IPS-NIHi7 (cell line): ENCODE data around the gene SLC51A.
A peak's percentile ranks its signal among the peaks of the same experiment; 100 is the strongest.
"Not testable (repeated sequence)": the region's sequence is repeated elsewhere in the genome, so short reads cannot be mapped to it uniquely, and the experiment has no call there.

Experiments
- DNase-seq: peaks from one replicate; pipeline ENCODE4 v3.0.0; 2012; ENCODE audit warnings: mixed read lengths; ENCODE audit errors: extremely low spot score

The SLC51A gene

GRCh38 chr3:196216089-196216564 lies at the start of gene SLC51A:
Gene SLC51A, plus strand, starts transcription at chr3:196216534. Its CDS starts 179 bp downstream, at chr3:196216713.
- peak; percentile 71 for DNase-seq

GRCh38 chr3:196166741-196167140 lies 49.6 kb upstream of the SLC51A start:
- no peak for DNase-seq

- no peak for DNase-seq
Observed at GRCh38 chr3:196168808-196169391, 47.4 kb upstream of the SLC51A start.

- no peak for DNase-seq
Observed at GRCh38 chr3:196169836-196170240, 46.5 kb upstream of the SLC51A start.

GRCh38 chr3:196170296-196170695 lies 46.0 kb upstream of the SLC51A start:
- DNase-seq, result not testable (repeated sequence)

- DNase-seq, result no peak
Observed at GRCh38 chr3:196174652-196175051, 41.7 kb upstream of the SLC51A start.

GRCh38 chr3:196175116-196175625 lies 41.2 kb upstream of the SLC51A start:
- no peak for DNase-seq

GRCh38 chr3:196175722-196176121 lies 40.6 kb upstream of the SLC51A start:
- no peak for DNase-seq

GRCh38 chr3:196177567-196177966 lies 38.8 kb upstream of the SLC51A start:
- DNase-seq, result no peak

- DNase-seq, result no peak
Observed at GRCh38 chr3:196177967-196178366, 38.4 kb upstream of the SLC51A start.

GRCh38 chr3:196178993-196179379 lies 37.3 kb upstream of the SLC51A start:
- no peak for DNase-seq

- DNase-seq, result peak; percentile 64
Observed at GRCh38 chr3:196179380-196180308, 36.7 kb upstream of the SLC51A start.

GRCh38 chr3:196180346-196180745 lies 36.0 kb upstream of the SLC51A start:
- no peak for DNase-seq

- no peak for DNase-seq
Observed at GRCh38 chr3:196181127-196181546, 35.2 kb upstream of the SLC51A start.

GRCh38 chr3:196184169-196184432 lies 32.2 kb upstream of the SLC51A start:
- DNase-seq, result not testable (repeated sequence)

GRCh38 chr3:196184881-196185280 lies 31.5 kb upstream of the SLC51A start:
- peak; percentile 4 for DNase-seq

GRCh38 chr3:196186651-196187573 lies 29.4 kb upstream of the SLC51A start:
- peak; percentile 62 for DNase-seq

GRCh38 chr3:196189566-196190347 lies 26.6 kb upstream of the SLC51A start:
- no peak for DNase-seq

GRCh38 chr3:196192036-196192523 lies 24.3 kb upstream of the SLC51A start:
- no peak for DNase-seq

- no peak for DNase-seq
Observed at GRCh38 chr3:196192524-196193051, 23.7 kb upstream of the SLC51A start.
